Fibroblast of lung (primary cell): ENCODE measurements around the gene SLC22A1. TPM values are rescaled to one million over a fixed set of nuclear protein-coding genes. Genes with fewer than 3 reads are reported as not detected.
A peak's percentile ranks its signal among the peaks of the same experiment; 100 is the strongest.

ENCODE experiments used
- DNase-seq, 2 donors: peaks; one replicate each; pipeline versions ENCODE4 v3.0.0 to v3.0.0-alpha.2; 2010; ENCODE audit warnings: low read depth in 2 of 2
- H2AFZ ChIP-seq: 2 replicates; pipeline ENCODE4 v1.5.1; 2012; ENCODE audit warnings: low read length, control low read depth, inconsistent platforms
- H3K27ac ChIP-seq: 2 replicates; pipeline ENCODE4 v1.5.1; 2011; ENCODE audit warnings: low read length, control low read depth; ENCODE audit not compliant: insufficient read depth
- H3K27me3 ChIP-seq: 2 replicates; pipeline ENCODE4 v1.5.1; 2011; ENCODE audit warnings: mild to moderate bottlenecking, low read length; ENCODE audit not compliant: control insufficient read depth, insufficient read depth
- H3K36me3 ChIP-seq: 2 replicates; pipeline ENCODE4 v1.5.1; 2011; ENCODE audit warnings: low read length; ENCODE audit not compliant: control insufficient read depth, insufficient read depth
- H3K4me1 ChIP-seq: 2 replicates; pipeline ENCODE4 v1.5.1; 2011; ENCODE audit warnings: low read length; ENCODE audit not compliant: control insufficient read depth, insufficient read depth; ENCODE audit errors: extremely low read depth
- H3K4me2 ChIP-seq: 2 replicates; pipeline ENCODE4 v1.5.1; 2011; ENCODE audit warnings: low read length, control low read depth; ENCODE audit not compliant: insufficient read depth; ENCODE audit errors: extremely low read depth
- H3K4me3 ChIP-seq, 4 experiments: fragments of 200-600 bp in 1 of 4; sonication (generic) in 1 of 4; replicated peaks in 1 of 4; 2 replicates each; pipeline ENCODE4 v1.5.1; 2011 to 2016; ENCODE audit warnings: low read length in 4 of 4, low read depth in 3 of 4, mild to moderate bottlenecking in 3 of 4, control low read depth in 2 of 4, inconsistent platforms in 1 of 4, mixed read lengths in 1 of 4; ENCODE audit not compliant: insufficient read depth in 1 of 4; ENCODE audit errors: control extremely low read depth in 1 of 4
- H3K79me2 ChIP-seq: 2 replicates; pipeline ENCODE4 v1.5.1; 2012; ENCODE audit warnings: mild to moderate bottlenecking, low read length, inconsistent platforms; ENCODE audit not compliant: control insufficient read depth, insufficient read depth
- H3K9ac ChIP-seq: 2 replicates; pipeline ENCODE4 v1.5.1; 2011; ENCODE audit warnings: mild to moderate bottlenecking, low read length, control low read depth; ENCODE audit not compliant: insufficient read depth
- H3K9me3 ChIP-seq: 2 replicates; pipeline ENCODE4 v1.5.1; 2012; ENCODE audit warnings: low read depth, low read length; ENCODE audit not compliant: control insufficient read depth, insufficient read depth
- H4K20me1 ChIP-seq: 2 replicates; pipeline ENCODE4 v1.5.1; 2011; ENCODE audit warnings: low read length; ENCODE audit not compliant: control insufficient read depth, insufficient read depth; ENCODE audit errors: extremely low read depth
- EZH2 ChIP-seq: IDR thresholded peaks from 2 replicates; pipeline ENCODE4 v1.5.1; 2012; ENCODE audit warnings: low read length, control low read depth, mild to moderate bottlenecking; ENCODE audit errors: missing control alignments
- polyA plus RNA-seq, 2 donors: library from polyadenylated mRNA; depleted of rRNA in 1 of 2; stranded (reverse) in 1 of 2; unstranded in 1 of 2; fragments of >200 nt; gene quantifications; 2 replicates each; pipeline ENCODE4 v1.2.1, GENCODE V29; 2011 to 2012; ENCODE audit warnings: missing spikeins in 1 of 2
- total RNA-seq: library from RNA; depleted of rRNA; stranded (reverse); fragments of >200 nt; gene quantifications from 2 replicates; pipeline ENCODE4 v1.2.1, GENCODE V29; 2014
- TF ChIP-seq, protein P1 (sequence below), 2 donors: IDR thresholded peaks in 1 of 2; conservative IDR thresholded peaks in 1 of 2; 1 replicate in 1 of 2; 2 replicates in 1 of 2; pipeline ENCODE4 v1.5.1; 2011 to 2012; ENCODE audit warnings: low read length in 2 of 2, control low read depth in 1 of 2, inconsistent platforms in 1 of 2, low read depth in 1 of 2, mild to moderate bottlenecking in 1 of 2

Gene SLC22A1
- total and polyA plus RNA-seq, 2 donors (not counting 1 experiment from before 2014, with no cell fraction given): 0.06 to 0.50 TPM

DNA sequence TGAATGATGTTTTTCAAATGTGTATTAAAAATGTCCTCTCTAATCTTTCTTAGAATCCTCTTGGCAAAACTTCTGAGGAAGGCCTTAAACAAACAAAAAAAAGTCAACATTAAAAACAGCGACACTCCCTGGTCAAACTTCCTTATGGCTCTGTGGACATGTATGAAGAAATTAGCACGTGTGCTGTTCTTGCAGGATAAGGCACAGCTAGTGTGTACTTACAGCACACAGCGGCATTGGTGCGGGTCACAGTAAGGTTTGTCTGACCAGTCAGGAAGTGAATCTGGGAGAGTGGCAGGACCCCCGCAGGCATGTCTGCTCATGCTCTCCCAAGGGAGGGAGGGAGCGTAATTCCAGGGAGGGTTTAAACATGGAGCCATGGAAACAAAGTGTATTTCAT lies 38.8 kb downstream of the SLC22A1 start:
- TF ChIP-seq, protein P1, sequence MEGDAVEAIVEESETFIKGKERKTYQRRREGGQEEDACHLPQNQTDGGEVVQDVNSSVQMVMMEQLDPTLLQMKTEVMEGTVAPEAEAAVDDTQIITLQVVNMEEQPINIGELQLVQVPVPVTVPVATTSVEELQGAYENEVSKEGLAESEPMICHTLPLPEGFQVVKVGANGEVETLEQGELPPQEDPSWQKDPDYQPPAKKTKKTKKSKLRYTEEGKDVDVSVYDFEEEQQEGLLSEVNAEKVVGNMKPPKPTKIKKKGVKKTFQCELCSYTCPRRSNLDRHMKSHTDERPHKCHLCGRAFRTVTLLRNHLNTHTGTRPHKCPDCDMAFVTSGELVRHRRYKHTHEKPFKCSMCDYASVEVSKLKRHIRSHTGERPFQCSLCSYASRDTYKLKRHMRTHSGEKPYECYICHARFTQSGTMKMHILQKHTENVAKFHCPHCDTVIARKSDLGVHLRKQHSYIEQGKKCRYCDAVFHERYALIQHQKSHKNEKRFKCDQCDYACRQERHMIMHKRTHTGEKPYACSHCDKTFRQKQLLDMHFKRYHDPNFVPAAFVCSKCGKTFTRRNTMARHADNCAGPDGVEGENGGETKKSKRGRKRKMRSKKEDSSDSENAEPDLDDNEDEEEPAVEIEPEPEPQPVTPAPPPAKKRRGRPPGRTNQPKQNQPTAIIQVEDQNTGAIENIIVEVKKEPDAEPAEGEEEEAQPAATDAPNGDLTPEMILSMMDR (conservative IDR thresholded peaks at IDR 0.05 in 1 of 2, IDR thresholded peaks at IDR 0.05 in 1 of 2; ENCODE audit: low read depth in 1 of 2, low read length in 2 of 2): peak in 1 of 2 donors; percentile 27
- TF ChIP-seq EZH2: no peak
- Histone ChIP-seq H3K27me3 (no peaks in the 10 kb centered on the region), H3K36me3 (no peaks in the 10 kb centered on the region), H3K9me3 (no peaks in the 10 kb centered on the region), H3K79me2 (no peaks in the 10 kb centered on the region), H3K27ac (no peak overlapping the region), H2AFZ (no peak overlapping the region), H3K4me2 (no peak overlapping the region), H3K9ac (no peak overlapping the region), H3K4me3 (no peak overlapping the region), H4K20me1 (no peaks in the 10 kb centered on the region), H3K4me1 (no peaks in the 10 kb centered on the region)
- DNase-seq: peak in 1 of 2 donors; percentile 48

DNA sequence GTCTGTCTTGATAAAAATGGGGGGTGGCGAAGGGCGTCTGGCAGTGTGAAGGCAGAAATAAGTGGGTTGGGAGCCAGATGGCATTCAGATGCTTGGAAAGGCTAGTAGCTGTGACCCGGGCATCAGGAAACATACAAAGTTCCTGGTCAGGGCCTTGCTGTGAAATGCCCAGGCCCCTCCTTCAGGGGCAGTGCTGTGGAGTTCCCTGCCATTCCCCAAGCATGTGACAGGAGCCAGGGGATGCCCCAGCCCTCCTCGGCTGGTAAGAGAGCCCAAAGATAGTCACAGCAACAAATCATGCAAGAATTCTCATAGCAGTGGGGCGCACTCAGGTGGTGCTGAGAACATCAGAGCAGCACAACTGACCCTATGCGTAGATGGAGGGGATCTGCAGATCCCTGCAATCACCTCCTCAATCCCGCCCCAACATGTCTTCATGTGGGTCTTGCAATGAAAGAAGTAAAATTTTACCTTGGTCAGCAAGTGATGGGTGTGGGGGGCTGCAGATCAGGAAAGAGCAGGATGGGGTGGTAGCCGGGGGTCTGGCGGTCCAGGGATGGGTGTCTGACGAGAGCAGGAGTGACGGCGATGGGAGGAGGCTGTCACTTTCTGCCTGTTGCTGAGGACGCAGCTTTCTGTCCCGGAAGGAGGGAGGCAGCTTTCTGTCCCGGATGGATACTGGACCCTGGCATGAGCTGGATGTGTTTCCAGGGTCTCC lies 39.5 kb downstream of the SLC22A1 start:
- Histone ChIP-seq H2AFZ (no peak overlapping the region), H3K36me3 (no peaks in the 10 kb centered on the region), H3K9me3 (no peaks in the 10 kb centered on the region), H3K79me2 (no peaks in the 10 kb centered on the region), H3K4me1 (no peaks in the 10 kb centered on the region), H3K9ac (no peak overlapping the region), H3K4me3 (no peak overlapping the region), H3K4me2 (no peak overlapping the region), H3K27me3 (no peaks in the 10 kb centered on the region), H4K20me1 (no peaks in the 10 kb centered on the region), H3K27ac (no peak overlapping the region)
- DNase-seq: no peak
- TF ChIP-seq EZH2: no peak
- TF ChIP-seq, protein P1 (conservative IDR thresholded peaks at IDR 0.05 in 1 of 2, IDR thresholded peaks at IDR 0.05 in 1 of 2; ENCODE audit: low read depth in 1 of 2, low read length in 2 of 2): no peak

GRCh38 chr6:160161647-160161986 lies 40.0 kb downstream of the SLC22A1 start:
- Histone ChIP-seq H3K4me2 (no peak overlapping the region), H3K36me3 (no peaks in the 10 kb centered on the region), H3K27ac (no peak overlapping the region), H3K27me3 (no peaks in the 10 kb centered on the region), H3K9ac (no peak overlapping the region), H3K4me1 (no peaks in the 10 kb centered on the region), H3K9me3 (no peaks in the 10 kb centered on the region), H2AFZ (no peak overlapping the region), H4K20me1 (no peaks in the 10 kb centered on the region), H3K4me3 (no peak overlapping the region), H3K79me2 (no peaks in the 10 kb centered on the region)
- TF ChIP-seq, protein P1 (conservative IDR thresholded peaks at IDR 0.05 in 1 of 2, IDR thresholded peaks at IDR 0.05 in 1 of 2; ENCODE audit: low read depth in 1 of 2, low read length in 2 of 2): no peak
- no peak for TF ChIP-seq EZH2
- no peak for DNase-seq
